Hematopoietic multipotent progenitor cell treated with erythropoietin and hydrocortisone succinate and interleukin-3 and kit ligand, for 17 days (in vitro differentiated cells): Measurements from ENCODE around the gene APBB1IP.
"Not testable (repeated sequence)": the region's sequence is repeated elsewhere in the genome, so short reads cannot be mapped to it uniquely, and the experiment has no call there.

Experiments
- DNase-seq: peaks from one replicate; pipeline ENCODE4 v3.0.0-alpha.2; 2015; ENCODE audit warnings: low spot score

APBB1IP gene

DNA sequence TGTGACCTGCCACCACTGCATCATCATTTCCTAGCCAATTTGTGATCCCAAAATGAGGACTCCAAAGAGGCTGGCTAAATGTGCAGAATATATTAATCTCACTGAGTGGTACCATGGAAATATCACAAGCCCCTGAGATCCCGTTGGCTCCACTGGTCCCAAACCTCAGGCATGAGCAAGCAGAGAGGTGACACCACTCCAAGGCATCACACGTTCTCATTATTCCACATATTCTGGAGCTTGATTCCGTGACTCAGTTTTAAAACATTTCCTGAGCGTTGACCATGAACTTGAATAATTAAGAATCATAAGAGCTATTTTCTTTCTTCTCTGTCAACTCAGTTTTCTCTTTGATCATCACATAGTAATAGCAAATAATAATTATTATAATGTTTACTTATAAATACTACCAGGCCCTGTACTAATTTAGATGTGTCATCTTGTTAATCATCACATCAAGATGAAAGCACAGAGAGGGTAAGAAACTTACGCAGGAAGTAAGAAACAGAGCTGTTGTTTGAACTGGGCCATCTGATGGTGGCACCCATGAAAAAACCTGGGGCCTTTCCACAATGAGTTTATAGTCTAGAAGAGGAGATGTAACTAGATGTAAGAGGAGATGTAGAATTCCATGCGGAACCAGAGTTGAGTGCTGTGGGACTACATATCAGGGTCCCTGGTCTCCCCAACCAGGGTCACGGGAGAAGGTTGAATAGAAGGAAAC is 3.5 kb downstream of the APBB1IP start:
- DNase-seq: no peak

DNA sequence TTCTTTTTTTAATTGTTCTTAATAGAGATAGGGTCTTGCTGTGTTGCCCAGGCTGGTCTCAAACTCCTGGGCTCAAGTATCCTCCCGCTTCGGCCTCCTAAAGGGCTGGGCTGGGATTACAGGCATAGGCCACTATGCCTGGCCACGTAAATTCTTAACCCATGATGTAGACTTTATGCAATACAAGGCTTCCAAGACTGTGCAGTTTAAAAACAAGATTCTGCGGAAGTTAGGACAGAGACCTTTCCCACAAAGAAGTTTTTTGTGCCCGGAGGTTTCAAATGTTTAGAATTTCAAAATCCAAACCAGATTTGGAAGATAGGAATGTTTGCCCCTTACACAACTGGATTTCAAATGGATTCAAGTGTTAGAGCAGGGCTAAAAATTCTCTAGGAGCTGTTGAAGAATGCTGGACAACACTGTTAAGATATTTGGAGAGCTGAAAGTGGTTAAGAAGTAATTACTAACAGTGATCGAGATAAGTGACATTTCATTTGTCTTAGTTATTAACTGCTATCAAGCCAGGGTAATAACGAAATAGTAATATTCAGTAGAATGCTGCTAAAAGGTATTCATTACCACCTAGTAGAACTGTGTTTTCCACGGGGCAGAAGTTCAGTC is 7.4 kb downstream of the APBB1IP start:
- DNase-seq: no peak

DNA sequence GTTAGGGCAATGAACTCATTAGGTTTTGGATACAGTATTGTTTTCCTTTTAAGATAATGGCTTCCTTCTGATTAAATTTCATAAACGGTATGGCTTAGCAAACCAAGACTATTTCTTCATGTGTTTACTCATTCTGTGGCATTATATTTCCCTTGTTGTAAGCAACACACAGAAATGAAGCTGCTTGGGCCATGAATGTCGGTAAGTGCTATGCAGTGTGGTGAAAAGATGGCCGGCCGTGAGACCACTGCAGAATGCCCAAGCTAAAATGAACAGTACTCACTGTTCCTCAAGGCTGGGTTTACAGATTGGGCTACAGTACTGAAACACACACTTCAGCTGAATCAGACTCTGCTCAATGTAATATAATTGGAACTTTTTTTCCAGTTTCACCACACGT is 8.1 kb downstream of the APBB1IP start:
- DNase-seq: no peak

DNA sequence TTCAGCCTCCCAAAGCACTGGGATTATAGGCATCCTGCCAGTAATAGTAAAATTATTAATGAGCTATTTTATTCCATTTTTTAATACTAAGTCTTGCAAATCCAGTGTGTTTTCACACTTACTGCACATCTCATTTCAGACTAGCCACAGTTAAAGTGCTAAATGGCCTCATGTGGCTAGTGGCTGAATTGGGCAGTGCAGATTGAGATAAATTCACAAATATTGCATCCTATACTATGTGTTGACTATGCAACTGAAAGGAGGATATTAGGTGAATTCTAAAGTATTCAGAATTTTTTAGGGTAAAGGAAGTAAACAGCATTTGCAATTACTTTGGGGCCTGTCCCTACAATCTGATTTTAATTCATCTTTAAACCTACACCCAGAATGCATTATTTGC is 10.2 kb downstream of the APBB1IP start:
- DNase-seq: no peak

DNA sequence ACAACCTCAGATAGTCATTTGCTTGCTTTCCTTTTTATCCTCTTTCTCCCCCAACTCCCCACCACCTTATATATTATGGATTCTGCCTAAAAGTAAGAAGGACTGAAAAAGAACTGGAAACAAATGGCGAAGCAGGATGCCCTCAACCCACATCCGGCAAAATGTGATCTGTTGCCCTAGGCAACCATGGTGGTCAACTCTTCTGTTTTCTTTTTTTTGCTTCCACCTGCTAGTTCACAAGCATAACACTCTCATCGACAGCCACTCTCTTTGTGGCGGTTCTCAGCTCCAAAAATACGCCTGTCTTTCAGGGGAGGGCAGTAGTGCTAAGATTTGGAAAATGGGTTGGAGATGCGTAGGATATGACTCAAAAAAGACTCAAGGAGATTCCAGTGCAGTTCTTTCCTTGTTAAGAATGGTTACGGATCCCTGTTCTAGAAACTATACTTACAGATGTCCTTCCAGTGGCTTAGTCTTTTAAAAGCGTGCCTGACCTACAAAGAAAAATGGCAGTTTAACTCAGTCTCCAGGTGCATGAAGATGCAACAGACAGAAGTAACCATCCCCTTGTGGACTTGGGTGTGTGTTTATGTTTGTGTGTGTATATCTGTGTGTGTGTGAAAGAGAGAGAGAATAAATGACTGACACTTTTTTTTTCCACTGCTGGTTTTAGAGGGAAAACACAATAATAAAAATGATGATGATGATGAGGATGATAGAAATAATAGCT is 10.7 kb downstream of the APBB1IP start:
- no peak for DNase-seq

DNA sequence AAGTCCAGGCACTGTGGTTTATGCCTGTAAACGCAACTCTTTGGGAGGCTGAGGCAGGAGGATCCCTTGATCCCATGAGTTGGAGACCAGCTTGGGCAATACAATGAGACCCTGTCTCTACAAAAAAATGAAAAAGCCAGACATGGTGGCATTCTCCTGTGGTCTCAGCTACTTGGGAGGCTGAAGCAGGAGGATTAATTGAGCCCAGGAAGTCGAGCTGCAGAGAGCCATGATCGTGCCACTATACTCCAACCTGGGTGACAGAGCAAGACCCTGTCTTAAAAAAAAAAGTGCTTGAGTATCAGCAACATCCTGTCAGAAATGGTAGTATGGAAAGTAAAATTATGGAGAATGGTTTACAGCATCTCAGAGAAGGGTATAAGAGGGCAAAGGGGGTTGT is 11.6 kb downstream of the APBB1IP start:
- DNase-seq: no peak

DNA sequence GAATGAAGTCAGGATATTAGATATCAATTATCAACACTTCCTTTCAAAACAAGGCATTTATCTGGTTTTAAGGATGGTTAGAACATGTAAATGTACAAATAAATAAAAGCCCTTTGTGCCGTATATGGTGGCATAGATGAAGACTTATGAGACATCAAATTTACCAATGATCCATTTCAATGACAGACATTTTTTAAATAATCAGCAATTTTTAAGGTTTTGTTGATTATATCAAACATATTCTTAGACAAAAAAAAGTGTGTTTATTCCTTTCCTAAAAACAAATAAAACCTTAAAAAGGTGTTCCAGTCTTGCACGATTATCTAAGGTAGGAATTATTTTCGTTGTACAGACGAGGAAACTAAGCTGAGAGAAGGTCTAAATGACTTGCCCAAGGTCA is 13.8 kb downstream of the APBB1IP start:
- no peak for DNase-seq

DNA sequence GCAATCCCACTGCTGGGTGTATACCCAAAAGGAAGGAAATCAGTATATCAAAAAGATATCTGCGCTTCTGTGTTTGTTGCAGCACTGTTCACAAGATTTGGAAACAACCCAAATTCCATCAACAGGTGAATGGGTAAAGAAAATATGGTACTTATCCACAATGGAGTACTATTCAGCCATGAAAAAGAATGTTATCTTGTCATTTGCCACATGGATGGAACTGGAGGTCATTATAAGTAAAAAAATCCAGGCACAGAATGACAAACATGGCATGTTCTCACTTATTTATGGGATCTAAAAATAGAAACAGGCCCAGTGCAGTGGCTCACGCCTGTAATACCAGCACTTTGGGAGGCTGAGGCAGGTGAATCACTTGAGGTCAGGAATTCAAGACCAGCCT is 15.7 kb downstream of the APBB1IP start:
- no peak for DNase-seq

DNA sequence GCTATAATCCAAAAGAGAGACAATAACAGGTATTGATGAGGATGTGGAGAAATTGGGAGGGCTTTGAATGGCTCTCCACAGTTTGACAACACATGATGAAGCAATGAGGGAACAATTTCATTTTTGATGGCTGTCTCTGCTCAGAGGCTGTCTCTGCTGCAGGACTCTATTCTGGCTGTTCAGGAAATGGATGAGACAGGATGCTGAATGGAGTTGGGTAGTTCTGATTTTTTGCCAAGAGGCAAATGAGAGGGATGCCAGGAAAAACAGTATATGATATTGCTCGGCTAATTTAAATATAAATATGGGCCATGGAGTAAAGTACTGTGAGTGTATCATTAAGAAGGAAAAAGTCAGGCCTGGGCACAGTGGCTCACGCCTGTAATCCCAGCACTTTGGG is 16.8 kb downstream of the APBB1IP start:
- DNase-seq: no peak

DNA sequence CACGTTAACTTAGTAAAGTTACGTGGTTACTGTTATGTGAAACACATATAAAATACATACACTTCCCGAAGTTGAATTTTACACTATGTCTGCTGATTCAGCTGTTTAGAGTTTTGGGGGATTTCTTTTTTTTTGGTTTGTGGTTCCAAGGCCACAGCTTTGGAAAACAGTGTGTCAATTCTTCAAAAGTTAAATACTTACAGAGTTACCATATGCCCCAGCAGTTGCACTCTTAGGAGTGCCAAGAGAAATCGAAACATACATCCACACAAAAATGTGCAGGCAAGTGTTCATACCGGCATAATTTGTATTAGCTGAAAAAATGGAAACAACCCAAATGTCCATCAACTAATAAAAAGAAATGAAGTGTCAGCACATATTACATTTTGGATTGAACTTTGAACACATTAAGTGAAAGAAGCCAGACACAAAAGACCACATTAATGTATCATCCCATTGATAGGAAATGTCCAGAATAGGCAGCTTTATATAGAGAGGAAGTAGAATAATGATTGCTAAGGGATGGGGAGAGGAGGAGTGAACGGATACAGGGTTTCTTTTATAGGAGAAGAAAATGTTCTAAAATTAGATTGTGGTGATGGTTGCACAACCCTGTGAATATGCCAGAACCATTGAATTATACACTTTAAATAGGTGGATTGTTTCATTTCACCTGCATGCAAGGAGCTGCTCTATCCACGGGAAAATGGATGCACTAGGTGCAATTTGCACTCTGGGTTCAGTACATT is 17.6 kb downstream of the APBB1IP start:
- no peak for DNase-seq

DNA sequence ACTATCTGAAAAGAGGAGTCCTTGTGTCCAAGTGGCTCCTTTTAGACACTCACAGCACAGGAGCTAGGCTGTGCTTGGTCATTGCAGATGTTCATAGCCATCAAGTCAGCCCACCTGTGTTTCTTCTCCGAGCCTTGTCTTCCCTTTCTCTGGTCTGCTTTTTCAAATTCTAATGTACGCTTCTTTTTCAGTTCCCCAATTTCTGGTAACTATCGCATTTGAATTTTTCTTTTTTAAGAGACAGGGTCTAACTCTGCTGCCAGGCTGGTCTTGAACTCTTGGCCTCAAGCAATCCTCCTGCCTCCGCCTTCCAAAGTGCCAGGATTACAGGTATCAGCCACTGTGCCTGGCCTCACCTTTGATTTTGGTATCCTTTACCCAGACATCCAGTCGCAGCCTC is 18.9 kb downstream of the APBB1IP start:
- DNase-seq: no peak

DNA sequence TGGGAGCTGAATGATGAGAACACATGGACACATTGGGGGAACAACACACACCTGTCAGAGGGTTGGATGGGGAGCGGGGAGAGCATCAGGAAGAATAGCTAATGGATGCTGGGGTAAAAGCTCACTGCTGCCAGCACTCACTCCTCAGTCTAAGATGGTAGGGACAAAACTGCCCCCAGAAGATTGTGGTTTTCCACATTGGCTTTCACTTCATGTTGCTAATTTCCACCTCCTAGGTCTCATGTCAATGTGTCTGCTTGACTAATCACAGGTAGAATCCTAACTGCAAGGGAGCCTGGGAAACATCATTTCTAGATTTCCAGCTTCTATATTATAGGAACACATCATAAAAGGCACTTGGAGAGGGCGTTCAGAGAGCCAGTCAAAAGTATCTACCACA is 22.6 kb downstream of the APBB1IP start:
- DNase-seq: no peak

DNA sequence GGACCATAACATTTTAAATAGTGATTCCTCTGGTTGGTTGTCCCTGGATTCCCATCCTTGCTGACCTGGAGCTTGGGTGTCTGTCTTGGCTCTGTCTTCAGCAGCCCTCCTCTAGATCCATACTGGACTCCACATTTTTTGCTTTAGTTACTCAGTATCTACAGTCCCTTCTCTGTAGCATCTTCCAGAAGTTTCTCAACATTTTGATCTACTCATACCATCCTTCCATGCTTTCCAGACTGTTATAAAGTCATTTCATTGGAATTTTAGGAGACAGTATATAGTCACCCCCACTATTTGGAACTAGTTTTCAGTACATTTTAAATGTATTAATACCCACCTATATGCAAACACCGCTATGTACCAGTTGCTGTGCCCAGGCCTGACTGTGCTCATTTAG is 25.8 kb downstream of the APBB1IP start:
- DNase-seq: no peak

DNA sequence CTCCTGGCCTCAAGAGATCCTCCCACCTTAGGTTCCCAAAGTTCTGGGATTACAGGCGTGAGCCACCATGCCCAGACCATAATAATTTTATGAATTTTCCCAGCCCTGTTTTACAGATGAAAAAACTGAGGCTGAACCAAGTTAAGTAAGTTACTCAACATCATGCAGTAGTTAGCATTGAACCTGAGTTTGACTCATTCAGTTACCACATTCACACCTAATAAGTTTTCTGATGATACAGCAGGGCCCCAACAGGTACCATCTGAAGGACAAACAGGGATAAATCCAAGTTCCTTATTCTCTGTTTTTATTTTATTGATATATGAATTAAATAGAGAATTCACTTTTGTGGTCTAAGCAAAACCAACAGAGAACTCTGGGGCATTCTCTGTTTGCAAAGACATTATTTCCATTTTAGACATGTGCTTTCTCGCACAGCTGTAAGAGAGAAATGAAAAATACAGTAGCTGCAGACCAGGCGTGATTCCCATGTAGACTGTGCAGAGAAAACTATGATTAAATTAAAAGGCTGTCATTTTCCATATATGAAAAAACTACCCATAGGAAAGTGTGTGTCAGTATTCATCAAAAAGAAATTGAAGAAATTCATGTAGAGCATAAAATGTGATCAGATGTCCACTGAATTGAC is 26.6 kb downstream of the APBB1IP start:
- no peak for DNase-seq

DNA sequence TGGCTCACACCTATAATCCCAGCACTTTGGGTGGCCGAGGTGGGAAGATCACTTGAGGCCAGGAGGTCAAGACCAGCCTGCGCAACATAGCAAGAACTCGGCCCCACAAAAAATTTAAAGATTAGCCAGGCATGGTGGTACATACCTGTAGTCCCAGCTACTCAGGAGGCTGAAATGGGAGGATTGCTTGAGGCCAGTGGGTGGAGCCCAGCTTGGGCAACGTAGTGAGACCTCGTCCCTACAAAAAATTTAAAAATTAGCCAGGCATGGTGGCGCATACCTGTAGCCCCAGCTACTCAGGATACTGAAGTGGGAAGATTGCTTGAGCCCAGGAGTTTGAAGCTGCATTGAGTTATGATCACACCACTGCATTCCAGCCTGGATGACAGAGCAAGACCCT is 28.4 kb downstream of the APBB1IP start:
- not testable (repeated sequence) for DNase-seq

DNA sequence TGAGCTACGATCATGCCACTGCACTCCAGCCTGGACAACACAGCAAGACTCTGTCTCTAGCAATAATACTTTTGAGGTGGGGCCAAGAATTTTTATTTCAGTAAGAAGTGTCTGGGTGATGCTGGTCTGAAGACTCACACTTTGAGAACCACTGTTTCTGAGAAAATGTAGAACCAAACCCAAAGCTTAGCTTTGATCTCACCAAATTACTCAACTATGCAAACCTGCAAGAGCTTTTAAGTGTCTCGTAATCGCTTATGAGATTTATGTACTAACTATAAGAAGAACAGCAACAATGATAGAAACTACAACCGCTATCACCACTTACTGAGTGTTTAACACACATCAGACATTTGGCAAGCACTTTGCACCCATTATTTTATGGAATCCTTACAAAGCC is 29.5 kb downstream of the APBB1IP start:
- DNase-seq: no peak

DNA sequence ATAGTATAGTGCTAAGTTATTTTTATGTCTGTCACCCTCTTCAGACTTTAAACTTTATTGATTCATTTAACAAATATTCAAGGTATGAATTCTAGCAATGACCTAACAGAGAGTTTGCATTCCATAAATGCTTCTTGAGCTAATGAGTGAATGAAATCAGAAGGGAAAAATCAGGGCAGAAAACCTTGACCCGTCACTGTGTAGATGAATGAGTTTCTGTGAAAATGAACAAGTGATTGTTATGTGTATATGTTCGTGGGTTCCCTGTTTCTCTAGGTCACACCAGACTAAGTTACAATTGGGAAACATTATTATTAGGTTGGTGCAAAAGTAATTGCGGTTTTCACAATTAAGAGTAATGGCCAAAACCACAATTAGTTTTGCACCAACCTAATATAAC is 30.1 kb downstream of the APBB1IP start:
- no peak for DNase-seq

DNA sequence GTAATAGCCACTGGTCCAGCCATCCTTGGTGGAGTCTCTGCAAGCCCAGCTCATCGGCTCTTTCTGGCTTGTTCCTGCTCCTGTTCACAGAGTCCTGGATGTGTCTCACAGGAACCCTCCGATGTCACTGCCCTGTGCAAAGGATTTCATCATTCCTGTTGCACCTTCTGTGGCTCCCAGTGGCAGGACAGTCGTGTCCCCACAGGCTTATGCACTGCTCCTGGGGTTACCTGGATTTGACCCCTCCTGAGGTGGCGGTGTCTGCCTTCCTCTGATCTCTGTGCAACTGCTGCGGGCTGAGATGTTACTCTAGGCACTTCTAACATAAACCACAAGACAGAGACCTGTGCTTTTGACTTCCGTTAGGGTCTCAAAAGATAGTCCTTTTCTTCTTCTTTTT is 30.6 kb downstream of the APBB1IP start:
- no peak for DNase-seq

DNA sequence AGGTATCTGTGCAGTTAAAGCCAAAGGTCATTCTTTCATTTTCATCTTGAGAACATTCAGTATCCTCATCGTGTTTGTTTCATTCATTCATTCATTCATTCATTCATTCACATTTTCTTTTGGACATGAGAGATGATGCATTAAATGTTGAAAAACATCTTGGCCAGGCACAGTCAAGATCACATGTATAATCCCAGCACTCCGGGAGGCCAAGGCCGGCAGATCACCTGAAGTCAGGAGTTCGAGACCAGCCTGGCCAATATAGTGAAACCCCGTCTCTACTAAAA is 34.3 kb downstream of the APBB1IP start:
- DNase-seq: no peak

DNA sequence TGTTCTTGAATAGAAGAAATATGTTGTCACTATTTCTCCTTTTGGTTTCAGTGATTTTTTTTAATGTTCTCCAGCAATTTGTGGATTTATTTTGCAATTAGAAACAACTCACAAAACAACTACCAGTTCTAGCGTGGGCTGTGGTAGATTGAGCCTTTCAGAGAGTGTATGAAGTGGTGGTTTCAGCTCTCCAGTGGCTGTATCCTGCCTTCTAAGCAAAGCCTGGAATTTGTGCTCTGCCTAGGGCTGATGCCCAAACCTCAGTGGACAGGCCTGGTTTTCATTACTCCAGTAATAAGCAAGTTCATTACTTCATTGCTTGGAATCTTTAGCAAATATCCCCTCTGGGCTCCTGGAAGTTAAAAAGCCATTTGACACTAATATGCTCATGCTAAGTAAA is 35.9 kb downstream of the APBB1IP start:
- no peak for DNase-seq

DNA sequence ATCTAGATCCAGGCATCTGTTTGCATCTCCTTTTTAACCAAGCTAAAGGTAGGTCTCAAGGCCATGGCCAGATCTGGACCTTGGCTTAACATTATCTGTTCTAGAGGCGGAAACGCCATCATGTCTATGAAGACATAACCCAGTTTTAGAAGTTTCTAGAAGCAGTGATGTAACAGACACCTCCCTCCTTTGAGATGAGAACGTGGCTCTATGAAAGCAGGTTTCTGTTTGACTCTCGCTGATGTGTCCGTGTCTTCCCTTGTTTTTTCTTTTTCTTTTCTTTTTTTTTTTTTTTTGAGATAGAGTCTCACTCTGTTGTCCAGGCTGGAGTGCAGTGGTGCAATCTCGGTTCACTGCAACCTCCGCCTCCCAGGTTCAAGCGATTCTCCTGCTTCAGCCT is 36.7 kb downstream of the APBB1IP start:
- not testable (repeated sequence) for DNase-seq

DNA sequence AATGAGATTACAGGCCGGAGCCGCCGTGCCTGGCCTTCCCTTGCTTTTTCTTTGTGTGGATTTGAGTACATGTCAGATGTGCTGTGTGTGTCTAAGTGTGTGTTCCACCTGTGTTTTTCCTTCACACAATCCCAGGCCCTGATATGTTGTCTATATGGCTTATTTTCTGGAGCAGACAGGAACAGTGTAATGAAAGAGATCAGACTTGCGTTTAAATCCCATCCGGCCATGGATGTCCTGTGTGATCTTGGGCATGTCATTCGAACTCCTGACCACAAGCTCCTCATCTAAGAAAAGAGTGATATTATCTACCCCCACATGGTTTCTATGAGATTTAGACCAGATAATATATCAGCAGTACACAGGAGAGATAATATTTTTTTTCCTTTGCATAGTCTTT is 37.2 kb downstream of the APBB1IP start:
- DNase-seq: no peak

DNA sequence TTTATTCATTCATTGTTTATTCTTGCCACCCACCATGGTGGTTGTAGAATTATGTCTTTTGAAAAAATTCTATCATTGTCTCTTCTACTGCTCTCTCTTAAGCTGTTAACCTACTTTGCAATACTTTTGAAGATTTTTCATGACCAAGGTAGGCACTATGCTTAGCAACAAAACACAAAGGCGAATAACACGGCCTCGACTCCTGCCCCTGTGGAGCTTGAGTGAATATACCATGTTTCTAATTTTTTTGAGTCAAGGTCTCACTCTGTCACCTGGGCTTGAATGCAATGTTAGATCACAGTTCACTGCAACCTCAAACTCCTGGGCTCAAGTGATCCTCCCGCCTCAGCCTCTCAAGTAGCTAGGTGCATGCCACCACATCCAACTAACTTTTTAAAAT is 39.4 kb downstream of the APBB1IP start:
- DNase-seq: no peak
